ENCODE results near the gene KDM5B. TPM values are rescaled to one million over a fixed set of nuclear protein-coding genes. Genes with fewer than 3 reads are reported as not detected.

The KDM5B gene
- polyA plus RNA-seq, result 10 to 100 TPM in 1 of 3 donors, 1 to 10 TPM in 2; 4.4 to 26.2 (median 8.7) TPM

DNA sequence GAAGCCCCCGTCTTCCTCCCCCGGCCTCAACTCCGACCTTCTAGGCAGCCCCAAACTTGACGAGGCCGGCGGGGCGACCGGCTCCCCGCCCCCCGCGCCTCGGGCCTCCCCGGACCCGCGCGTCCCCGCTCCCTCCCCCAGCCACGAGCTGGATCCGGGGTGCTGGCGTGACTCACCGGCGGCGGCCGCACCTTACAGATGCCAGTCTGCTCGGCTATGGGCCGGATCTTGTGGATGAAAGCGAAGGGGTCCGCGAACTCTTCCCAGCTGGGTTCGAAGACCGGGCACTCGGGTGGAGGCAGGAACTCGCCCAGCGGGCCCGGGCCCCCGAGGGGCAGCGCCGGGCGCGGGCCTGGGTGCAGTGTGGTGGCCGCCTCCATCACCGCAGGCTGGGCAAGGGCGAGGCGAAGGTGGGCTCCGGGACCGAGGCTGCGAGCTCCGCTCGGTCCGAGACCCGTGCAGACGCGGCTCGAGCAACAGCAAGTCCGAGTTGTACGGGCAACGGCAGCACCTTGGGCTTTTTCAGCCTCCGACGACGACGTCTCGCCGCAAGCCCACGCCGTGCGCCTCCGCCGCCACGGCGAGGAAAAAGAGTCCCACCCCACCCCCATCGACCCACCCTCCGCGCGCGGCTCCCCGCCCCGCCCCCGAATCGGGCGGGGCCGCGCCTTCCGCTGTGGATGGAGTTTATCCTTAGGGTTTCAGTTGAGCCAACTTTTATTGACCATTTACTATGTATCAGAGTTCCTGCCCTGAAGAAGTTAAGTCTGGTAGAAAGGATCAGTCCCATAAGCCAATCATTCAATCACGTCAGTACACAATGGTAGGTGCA, at the start of gene KDM5B:
Gene KDM5B, minus strand, starts transcription at position 496 of the 832 bp plus-strand sequence. Its CDS starts 116 bp downstream, at position 380.
- Mint-ChIP-seq H3K9me3 (no peaks in the 10 kb centered on the region), H3K4me3 (peak within 1 kb of the TSS; percentile 87 to 97 (median 91)), H3K36me3 (no peaks in the 10 kb centered on the region), H3K4me1 (peaks cover 44 to 67% of the 10 kb centered on the region in 2 donors), H3K27ac (peak within 1 kb of the TSS; percentile 65 to 89 (median 86)), H3K27me3 (ENCODE audit: low read depth in 3 of 3) (peaks cover 2 to 19% (median 13%) of the 10 kb centered on the region in 3 donors)
- peak; percentile 57 to 63 (median 59) for DNase-seq

DNA sequence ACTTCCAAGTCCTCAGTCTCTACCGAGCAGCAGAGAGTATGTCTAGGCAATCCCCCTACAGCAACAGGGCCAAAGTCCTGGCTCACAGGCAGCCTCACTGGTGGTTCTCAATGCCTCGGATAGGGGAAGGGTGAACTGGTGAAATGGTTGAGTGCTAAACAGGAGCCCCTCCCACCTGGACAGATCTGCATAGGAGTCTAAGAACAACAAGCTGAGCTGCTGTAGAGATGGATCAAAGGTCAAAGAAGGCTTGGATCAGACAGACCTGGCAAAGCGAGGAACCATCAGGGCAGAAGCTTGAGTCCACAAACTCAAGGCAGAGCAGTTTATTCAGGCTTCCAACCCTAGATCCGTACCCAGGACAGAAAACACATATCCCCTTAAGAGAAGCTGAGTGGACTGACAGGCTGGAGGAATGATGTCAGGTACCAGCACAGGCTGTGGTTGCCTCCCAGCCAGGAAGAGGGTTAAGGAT, 49.0 kb upstream of the KDM5B start:
- no peak overlapping the region for H3K4me3 Mint-ChIP-seq
- no peaks in the 10 kb centered on the region for H3K9me3 Mint-ChIP-seq
- no peak overlapping the region for H3K27ac Mint-ChIP-seq
- peaks cover 3 to 11% (median 7%) of the 10 kb centered on the region in 3 donors for H3K27me3 Mint-ChIP-seq (ENCODE audit: low read depth in 3 of 3)
- peaks cover 10 to 18% of the 10 kb centered on the region in 2 donors for H3K4me1 Mint-ChIP-seq
- no peak for DNase-seq
- no peaks in the 10 kb centered on the region for H3K36me3 Mint-ChIP-seq

DNA sequence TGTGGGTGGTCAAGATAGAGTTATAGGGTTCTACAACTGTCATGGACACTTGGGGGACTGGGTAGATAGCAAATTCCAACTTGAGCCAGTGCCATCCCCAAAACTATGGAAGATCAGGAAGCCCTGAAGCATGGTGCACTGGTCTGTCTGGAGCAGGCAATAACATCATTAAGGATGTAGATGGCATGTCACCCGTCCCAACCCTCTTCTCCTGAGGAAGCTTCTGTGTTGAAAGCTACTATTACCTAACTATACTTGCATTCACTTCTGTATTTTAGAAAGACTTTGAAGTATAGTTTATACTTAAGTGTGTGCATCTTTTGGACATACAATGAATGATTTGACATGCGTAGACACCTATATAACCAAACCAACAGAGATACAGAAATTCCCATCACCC, 47.8 kb upstream of the KDM5B start:
- no peak overlapping the region for H3K4me3 Mint-ChIP-seq
- H3K9me3 Mint-ChIP-seq, result no peaks in the 10 kb centered on the region
- no peaks in the 10 kb centered on the region for H3K36me3 Mint-ChIP-seq
- peaks cover 0 to 9% of the 10 kb centered on the region in 2 donors for H3K4me1 Mint-ChIP-seq
- peaks cover 0 to 6% (median 2%) of the 10 kb centered on the region in 3 donors for H3K27me3 Mint-ChIP-seq (ENCODE audit: low read depth in 3 of 3)
- no peak for DNase-seq
- H3K27ac Mint-ChIP-seq, result no peak overlapping the region

DNA sequence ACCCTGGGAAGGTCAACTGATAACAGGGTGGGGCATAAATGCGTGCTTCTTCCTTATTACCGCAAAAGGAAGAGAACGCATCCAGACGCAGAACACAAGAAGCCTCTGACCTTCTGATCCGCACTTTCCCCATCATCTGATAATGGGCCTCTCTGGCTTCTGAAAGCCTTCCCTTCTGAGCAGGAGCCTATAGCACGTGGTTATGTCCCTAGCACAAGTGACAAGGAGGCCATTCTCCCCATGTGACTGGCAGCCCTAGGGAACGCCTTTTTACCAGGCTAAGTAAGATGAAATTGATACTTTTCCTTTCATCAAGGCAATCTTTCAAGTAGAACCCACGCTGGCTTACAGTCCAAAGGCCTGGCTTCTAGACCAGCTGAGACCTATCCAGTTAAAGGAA, 46.6 kb upstream of the KDM5B start:
- no peaks in the 10 kb centered on the region for H3K9me3 Mint-ChIP-seq
- no peak overlapping the region for H3K27ac Mint-ChIP-seq
- peaks cover 0 to under 1% of the 10 kb centered on the region in 2 donors for H3K4me1 Mint-ChIP-seq
- no peak overlapping the region for H3K4me3 Mint-ChIP-seq
- DNase-seq, result no peak
- H3K27me3 Mint-ChIP-seq (ENCODE audit: low read depth in 3 of 3), result peaks cover 0 to 2% (median 2%) of the 10 kb centered on the region in 3 donors
- H3K36me3 Mint-ChIP-seq, result no peaks in the 10 kb centered on the region

DNA sequence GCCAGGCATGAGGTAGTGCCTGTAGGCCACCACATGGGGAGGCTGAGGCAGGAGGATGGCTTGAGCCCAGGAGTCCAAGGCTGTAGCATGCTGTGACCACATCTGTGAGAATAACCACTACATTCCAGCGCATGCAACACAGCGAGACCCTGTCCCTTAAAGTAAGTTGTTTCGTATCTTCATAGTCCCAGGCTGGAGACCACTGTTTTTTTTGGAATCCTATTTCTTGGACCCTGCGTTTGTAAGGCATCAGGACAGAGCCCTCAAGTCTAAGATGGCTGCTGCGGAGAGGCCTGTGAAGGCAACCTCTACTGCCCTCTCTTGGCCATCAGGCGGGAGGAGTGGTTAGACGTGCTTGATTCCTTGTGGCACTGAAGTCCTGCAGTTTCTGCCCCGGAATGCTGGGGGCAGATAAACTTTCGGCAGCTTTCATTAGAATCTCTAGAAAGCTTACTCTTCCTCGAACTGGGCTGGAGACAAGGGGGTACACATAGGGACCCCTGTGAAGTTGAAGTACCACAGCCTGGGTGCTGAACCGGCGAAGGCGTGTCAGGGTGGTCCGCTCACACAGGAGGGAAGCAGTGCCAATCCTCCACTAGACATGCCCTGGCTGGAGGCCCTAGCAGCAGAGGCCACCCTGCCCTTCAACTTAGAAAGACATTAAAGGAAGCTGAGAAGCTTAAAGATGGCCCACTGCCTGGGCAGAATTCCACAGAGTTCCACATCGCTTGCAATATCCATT, 44.1 kb upstream of the KDM5B start:
- Mint-ChIP-seq H3K36me3 (no peaks in the 10 kb centered on the region), H3K27me3 (ENCODE audit: low read depth in 3 of 3) (peaks cover 0 to 2% (median 0%) of the 10 kb centered on the region in 3 donors), H3K9me3 (no peaks in the 10 kb centered on the region), H3K4me1 (no peaks in the 10 kb centered on the region), H3K27ac (no peak overlapping the region), H3K4me3 (no peak overlapping the region)
- peak; percentile 14 to 21 (median 18) for DNase-seq

DNA sequence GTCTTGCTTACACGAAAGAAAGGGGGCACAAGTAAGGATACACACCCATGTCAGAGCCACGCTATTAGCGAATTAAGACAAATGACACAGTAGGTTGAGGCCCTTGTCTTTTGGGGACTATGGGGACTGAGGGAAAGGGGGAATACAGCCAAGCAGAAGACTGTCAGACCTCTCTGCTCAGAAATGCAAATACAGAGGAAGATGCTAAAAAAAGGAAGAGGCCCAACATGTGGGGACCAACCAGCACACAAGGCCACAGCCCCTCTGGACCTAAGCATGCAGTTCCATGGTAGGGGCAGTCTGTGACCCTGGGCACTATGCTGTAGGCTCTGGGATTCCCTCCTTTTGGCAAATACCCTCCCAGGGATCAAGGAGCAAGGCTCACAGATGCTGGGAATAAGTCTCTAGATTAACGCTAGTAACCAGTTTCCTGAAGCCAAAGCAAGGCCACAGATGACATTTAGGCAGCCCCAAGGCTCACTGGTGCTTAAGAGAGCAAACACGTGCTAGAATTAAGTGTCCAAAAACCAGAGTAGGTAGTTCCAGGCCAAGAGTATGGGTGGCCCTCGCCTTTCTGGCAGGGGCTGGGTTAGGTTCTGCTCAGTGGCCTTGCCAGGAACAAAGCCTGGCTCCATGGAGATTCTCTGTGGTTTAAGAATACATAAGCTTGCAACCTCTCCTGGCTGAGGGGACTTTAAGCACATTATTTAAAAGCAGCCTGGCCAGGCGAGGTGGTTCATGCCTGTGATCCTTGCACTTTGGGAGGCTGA, 42.6 kb upstream of the KDM5B start:
- no peaks in the 10 kb centered on the region for H3K4me1 Mint-ChIP-seq
- H3K27ac Mint-ChIP-seq, result no peak overlapping the region
- no peak overlapping the region for H3K4me3 Mint-ChIP-seq
- no peaks in the 10 kb centered on the region for H3K36me3 Mint-ChIP-seq
- no peaks in the 10 kb centered on the region for H3K9me3 Mint-ChIP-seq
- no peak for DNase-seq
- H3K27me3 Mint-ChIP-seq (ENCODE audit: low read depth in 3 of 3), result no peaks in the 10 kb centered on the region

DNA sequence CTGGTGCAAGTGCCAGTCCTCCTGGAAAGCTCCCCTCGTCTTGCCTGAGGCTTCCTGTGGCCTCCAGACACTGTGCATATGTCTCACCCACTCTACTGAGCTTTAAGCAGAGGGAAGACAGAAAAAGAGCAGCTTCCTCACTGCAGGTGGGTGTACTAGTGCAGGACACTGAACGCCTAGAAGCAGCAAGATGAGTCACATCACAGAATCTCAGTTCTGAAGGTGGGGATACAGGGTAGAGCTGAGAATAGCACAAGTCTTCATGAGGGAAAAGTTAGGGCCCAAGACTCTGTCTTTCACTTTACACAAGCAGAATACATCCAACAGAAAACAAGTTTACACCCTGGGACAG, 39.9 kb upstream of the KDM5B start:
- no peak overlapping the region for H3K4me3 Mint-ChIP-seq
- H3K27me3 Mint-ChIP-seq (ENCODE audit: low read depth in 3 of 3), result peaks cover 0 to 1% (median 0%) of the 10 kb centered on the region in 3 donors
- H3K27ac Mint-ChIP-seq, result no peak overlapping the region
- no peaks in the 10 kb centered on the region for H3K4me1 Mint-ChIP-seq
- no peak for DNase-seq
- H3K36me3 Mint-ChIP-seq, result no peaks in the 10 kb centered on the region
- no peaks in the 10 kb centered on the region for H3K9me3 Mint-ChIP-seq

DNA sequence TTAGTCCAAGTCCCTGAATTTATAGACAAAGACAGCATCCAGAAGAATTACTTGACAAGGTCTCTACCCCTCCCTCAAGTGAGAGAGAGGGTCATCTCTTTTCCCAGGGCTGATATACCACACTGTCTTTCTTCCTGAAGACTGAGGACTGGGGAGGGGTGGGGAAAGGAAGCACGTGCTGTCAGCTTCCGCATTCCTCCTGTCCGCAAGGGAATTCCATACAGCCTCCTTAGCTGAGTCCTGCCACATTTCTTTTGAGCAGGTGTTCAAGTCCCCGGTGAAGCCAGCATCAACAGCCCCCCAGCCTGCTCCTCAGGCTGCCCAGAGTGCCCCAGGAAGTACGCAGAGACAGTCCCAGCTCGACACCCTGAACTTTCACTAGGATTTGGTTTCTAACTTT, 36.7 kb upstream of the KDM5B start:
- DNase-seq, result no peak
- H3K9me3 Mint-ChIP-seq, result no peaks in the 10 kb centered on the region
- H3K27me3 Mint-ChIP-seq (ENCODE audit: low read depth in 3 of 3), result peaks cover 0 to 4% (median 1%) of the 10 kb centered on the region in 3 donors
- no peak overlapping the region for H3K4me3 Mint-ChIP-seq
- no peaks in the 10 kb centered on the region for H3K36me3 Mint-ChIP-seq
- H3K27ac Mint-ChIP-seq, result no peak overlapping the region
- no peaks in the 10 kb centered on the region for H3K4me1 Mint-ChIP-seq

DNA sequence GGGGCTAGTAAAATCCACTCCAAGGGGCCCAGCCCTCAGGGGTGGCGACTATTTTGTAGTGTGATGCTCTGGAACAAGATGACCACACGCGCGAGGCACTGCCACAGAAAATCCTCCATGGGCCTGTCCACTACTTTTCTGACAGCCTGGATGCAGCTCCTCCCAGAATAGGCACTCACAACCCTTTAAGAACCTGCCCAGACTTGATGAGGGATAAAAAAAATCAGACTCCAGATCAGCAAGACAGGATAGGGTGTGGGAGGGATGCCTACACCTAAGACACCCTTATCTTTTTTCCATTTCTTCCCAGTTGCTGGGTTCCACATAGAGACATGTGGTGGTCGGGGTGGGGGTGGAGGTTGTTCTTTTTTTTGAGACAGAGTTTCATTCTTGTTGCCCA, 36.0 kb upstream of the KDM5B start:
- H3K9me3 Mint-ChIP-seq, result no peaks in the 10 kb centered on the region
- no peak overlapping the region for H3K27ac Mint-ChIP-seq
- DNase-seq, result no peak
- no peaks in the 10 kb centered on the region for H3K36me3 Mint-ChIP-seq
- no peaks in the 10 kb centered on the region for H3K4me1 Mint-ChIP-seq
- no peak overlapping the region for H3K4me3 Mint-ChIP-seq
- peaks cover 0 to 4% (median 1%) of the 10 kb centered on the region in 3 donors for H3K27me3 Mint-ChIP-seq (ENCODE audit: low read depth in 3 of 3)

DNA sequence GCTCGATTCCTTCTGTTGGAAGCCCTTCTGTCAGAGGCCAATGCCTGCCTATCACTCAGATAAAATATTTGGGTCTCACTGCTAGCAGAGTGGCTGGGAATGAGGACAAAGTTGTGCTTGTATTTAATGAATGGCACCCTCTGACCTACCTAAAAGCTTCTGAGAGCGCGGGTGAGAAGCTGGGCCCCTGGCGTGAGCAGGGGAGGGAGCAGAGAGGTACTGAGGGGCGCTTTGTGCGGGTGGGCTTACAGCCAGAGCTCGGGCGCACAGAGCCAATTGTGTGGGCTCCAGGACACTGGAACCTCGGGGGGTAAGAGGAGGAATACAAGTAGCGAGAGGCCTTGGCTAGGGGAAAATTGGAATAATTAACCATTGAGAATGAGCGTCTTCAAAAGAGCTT, 34.9 kb upstream of the KDM5B start:
- Mint-ChIP-seq H3K27ac (no peak overlapping the region), H3K9me3 (no peaks in the 10 kb centered on the region), H3K36me3 (no peaks in the 10 kb centered on the region), H3K27me3 (ENCODE audit: low read depth in 3 of 3) (peaks cover 0 to 4% (median 1%) of the 10 kb centered on the region in 3 donors), H3K4me1 (peaks cover 1 to 3% of the 10 kb centered on the region in 2 donors), H3K4me3 (no peak overlapping the region)
- DNase-seq, result no peak

DNA sequence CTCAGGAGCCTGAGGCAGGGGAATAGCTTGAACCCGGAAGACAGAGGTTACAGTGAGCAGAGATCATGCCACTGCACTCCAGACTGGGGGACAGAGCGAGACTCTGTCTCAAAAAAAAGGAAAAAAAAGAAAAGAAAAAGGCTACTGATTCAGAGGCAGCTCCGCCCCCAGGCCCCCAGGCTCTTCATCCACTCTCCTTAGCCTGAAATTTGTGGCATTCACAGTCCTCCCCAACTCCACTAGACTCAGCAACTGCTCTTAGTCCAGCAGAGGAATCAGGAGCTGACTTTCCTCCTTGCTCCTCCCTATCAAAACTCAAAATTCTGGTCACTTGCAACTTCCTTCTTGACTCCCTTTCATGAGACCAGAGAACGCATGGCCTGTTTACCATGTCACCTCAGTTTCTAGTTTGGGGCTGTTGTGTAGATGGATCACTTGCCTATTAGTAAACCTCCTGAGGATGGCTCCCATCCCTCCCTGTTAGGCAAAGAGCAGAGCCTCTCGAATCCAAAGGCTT, 29.6 kb upstream of the KDM5B start:
- no peak overlapping the region for H3K27ac Mint-ChIP-seq
- no peak for DNase-seq
- H3K4me3 Mint-ChIP-seq, result peak overlapping the region in 3 of 5 donors; percentile 6 to 30 (median 10)
- H3K27me3 Mint-ChIP-seq (ENCODE audit: low read depth in 3 of 3), result peaks cover 0 to 5% (median 0%) of the 10 kb centered on the region in 3 donors
- no peaks in the 10 kb centered on the region for H3K36me3 Mint-ChIP-seq
- H3K9me3 Mint-ChIP-seq, result no peaks in the 10 kb centered on the region
- peaks cover 33 to 36% of the 10 kb centered on the region in 2 donors for H3K4me1 Mint-ChIP-seq

DNA sequence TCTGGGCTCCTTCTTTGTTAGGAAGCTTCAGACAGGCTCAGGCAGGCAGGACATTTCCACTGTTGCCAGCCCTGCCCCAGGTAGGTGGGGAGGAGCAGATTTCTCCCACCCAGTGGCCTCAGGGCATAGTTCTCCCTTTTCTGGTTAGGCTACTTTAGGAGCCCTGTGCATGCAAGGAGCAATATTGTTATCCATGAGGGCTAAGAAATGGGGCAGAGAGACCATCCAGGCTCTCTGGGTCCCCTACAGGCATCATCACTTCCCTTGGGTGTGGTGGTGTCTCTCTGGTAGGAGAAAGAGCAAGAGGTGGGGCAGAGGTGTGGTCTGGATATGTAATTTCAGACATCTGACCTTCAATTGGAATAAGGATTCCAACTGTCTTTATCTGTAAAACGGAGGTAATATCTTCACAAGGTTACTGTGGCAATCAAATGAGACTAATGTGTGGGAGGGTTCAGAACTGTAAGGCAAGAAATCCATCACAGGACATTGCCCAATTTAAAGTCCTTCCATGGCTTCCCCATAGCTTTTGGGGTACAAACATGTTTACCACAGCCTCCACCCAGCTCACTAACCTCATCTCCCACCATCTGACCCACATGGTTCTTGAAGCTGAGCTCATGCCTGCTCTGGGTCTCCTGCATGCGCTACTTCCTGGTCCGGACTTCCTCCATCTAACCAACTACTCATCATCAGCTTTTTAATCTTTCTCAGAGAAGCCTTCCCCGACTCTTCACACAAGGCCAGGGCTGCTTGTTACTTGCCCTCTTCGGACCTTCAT, 28.6 kb upstream of the KDM5B start:
- Mint-ChIP-seq H3K36me3 (no peaks in the 10 kb centered on the region), H3K4me1 (peaks cover 33 to 36% of the 10 kb centered on the region in 2 donors), H3K4me3 (peak overlapping the region; percentile 29 to 72 (median 53)), H3K9me3 (no peaks in the 10 kb centered on the region), H3K27me3 (ENCODE audit: low read depth in 3 of 3) (peaks cover 0 to 5% (median 0%) of the 10 kb centered on the region in 3 donors), H3K27ac (peak overlapping the region in 4 of 6 donors; percentile 4 to 36 (median 26))
- DNase-seq, result peak in 2 of 3 donors; percentile 19 to 23

Measured in immature natural killer cell (primary cell).